T follicular helper cell (primary cell): ENCODE data around the gene TBX15.

Source experiments
- DNase-seq: peaks from one replicate; pipeline ENCODE4 v3.0.0-alpha.2; 2020; ENCODE audit warnings: low read depth

The TBX15 gene

DNA sequence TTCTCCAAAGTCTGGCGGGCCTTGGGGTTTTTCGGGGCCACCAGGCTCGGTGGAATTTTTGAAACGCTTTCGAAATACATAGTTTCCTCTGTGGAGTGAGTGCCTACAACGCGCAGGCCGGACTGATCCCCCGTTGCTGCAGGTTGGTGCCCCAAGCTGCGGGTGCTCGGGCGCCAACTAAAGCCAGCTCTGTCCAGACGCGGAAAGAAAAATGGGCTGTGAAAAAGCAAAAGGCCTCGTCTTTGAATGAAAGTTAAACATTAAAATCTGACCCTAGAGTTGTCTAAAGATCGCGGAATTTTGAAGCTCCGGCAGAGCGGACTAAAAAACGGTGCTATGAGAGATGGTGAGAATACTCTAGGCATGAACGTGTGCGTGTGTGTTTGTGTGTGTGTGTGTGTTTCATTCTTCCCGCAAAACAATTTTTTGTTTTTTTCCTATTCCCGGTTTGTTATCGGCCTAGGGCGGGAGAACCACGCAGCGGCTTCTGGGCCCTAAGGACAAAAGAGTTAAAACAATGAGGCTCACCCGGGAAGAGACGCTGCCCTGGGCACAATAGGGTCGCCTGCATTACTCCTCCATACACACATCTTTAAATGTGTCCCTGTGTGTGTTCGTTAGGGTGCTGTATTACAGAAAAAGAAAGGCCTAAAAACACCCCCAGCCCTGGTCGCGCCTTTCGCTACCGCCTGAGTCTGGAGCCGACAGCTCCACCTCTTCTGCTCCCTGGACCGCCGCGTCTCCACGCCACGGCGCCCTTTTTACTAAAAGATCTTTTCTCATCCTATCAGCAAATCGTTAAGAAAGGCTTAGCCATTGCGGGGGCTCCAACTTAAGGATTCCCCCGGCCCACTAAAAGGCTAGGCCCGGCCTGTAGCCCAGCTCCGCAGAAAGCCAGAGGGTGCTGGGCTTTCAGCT lies 3.2 kb downstream of the TBX15 start:
- DNase-seq = no peak

DNA sequence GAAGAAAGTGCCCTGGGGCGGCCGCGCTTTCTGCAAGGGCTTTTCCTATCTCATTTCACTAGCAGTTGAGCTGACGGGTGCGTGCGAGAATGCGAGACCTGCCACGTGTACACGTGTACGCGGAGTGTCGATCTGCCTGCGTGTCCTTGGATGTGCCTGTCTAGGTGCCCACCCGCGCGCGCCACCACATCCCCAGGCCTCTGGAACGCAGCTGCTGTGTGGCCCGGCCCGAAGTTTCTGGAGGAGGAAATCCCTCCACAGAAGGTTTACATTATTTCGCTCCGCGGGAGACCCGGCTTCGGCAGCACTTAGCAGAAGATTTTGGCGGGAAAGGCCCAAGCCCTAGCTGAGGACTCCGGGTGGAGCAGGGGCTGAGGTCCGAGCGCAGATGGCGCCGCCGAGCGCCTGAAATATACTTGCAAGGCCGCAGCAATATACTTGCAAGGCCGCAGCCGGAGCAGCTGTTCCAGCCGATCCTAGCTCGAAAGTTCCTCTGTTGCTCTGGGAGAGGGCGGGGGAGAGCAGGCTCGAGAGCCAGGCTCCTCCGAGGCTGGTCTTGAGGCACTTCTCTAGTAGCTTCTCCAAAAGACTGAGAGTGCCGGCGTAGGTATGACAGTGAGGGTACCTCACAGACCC lies 3.9 kb downstream of the TBX15 start:
- no peak for DNase-seq

DNA sequence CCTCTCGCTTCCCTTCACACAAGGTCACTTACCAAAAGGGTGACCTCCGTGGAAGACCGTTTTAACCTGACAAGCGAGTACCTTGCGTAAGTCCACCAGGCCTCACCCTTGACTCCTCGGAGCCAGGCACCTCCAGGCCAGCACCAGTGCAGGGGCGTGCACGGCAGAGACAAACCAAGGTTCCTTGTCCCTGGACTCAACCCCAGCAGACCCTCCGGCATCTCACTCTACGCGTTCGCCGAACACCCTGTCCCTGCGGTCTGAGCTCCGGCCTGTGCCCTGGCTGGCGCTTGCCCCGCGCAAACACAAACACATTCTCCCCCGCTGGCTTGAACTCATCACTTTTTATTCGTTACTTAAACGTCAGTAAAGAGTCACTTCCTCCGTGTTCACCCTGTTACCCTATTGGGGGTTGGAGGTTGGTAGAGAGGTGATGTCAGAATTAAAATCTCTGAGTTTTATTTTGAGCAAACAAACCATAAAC lies 4.5 kb downstream of the TBX15 start:
- no peak for DNase-seq

DNA sequence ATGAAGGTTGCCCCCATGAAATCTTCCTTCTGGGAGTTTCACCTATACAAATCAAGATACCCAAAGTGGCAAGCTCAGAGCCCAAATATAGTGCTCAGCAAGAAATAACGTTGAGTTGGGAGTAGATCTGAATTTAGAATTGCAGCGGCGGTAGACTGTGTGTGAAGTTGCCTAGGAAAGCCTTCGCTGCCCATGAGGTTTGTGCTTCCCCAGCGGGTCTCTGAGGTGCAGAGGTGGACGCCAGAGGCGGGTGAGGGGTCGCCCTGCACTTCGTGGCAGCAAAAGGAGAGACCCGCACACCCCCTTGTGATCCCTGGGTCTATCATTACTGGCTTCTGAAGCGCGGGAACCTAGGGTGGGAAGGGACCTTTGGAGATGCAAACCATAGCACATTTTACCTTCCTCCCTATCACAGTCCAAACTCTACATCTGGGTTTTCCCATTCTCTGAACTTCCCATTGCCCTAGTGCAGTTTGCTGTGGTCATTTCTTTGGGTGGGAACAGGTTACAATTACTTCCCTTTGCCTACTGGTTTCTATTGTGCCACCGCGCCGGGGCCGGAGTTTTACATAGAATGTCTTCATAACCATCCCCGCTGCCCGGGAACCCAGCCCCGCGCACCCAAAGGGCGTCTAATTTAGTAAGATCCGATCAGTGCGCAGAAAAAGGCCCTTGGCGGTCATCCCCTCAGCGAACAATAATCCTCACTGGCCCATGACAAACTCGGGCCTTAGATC lies 5.2 kb downstream of the TBX15 start:
- no peak for DNase-seq

DNA sequence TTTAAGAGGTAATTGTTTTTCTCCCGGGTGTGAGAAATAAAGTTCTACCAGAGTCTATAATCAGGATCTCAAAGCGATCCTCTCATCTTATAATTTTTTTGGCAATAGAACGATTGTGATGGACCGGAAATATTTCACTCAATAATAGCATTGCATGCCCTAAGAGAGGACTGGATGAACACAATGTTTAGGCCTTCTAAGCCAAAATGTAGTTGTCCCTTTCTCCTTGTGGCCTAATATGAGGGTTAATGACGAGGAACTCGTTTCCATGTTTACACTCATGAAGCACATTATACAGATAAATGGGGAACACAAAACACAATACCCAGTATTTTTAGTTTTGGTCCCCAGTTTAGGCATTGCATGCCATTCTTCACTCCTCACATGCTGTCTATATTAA lies 5.9 kb downstream of the TBX15 start:
- DNase-seq = no peak

DNA sequence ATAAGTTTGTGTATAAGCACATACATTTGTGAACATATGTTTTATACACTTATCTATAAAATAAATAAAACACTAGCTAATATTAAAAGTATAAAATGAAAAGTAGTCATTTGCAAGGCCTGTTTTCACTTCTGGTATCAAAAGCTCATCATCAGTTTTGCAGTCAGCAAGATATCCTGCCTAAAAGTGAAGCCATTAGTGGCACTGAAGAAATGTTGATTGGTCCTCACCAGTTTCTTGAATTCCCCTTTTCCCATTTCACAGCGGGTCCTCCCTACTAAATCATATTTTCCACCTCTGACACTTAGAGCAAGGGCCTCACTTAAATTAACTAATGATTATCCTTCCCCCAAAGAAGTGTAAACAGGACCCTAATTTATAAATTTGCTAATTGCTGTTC lies 6.7 kb downstream of the TBX15 start:
- DNase-seq = no peak

DNA sequence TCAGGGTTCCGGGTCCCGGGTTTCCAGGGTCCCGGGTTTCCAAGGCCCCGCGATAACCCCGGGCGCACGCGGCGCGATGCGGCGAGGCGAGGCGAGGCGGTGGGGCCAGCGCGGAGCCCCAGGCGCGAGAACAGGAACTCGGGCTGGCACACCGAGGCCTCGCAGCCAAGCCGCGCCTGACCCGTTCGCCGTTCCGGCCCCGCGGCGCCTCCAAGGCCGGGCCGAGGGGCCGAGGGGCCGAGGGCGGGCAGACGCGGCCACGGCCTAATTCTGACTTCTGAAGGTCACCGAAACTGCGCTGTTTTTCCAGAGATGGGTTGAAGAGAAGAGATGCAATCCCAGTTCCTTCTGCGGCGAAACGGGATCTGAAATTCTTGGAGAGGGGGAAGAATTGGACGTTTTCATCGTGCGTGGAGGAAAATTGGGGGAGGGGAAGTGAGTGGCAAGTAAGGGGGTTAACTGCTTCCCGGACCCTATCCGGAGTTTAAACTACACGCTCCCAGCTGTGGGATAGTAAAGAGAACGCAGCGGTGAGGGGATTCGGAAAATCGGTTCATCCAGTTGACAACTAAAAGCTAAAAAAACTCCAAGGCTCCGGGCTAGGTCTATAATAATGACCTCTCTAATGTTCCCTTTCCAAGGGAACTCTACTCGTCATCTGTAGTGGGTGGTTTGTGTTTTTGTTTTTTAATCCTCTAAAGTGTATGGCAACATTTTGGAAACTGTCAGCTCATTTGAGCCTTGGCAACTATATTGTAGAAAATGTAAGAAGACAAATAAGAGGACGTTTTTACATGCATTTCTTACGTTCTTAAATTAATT lies 8.2 kb downstream of the TBX15 start:
- DNase-seq = no peak

DNA sequence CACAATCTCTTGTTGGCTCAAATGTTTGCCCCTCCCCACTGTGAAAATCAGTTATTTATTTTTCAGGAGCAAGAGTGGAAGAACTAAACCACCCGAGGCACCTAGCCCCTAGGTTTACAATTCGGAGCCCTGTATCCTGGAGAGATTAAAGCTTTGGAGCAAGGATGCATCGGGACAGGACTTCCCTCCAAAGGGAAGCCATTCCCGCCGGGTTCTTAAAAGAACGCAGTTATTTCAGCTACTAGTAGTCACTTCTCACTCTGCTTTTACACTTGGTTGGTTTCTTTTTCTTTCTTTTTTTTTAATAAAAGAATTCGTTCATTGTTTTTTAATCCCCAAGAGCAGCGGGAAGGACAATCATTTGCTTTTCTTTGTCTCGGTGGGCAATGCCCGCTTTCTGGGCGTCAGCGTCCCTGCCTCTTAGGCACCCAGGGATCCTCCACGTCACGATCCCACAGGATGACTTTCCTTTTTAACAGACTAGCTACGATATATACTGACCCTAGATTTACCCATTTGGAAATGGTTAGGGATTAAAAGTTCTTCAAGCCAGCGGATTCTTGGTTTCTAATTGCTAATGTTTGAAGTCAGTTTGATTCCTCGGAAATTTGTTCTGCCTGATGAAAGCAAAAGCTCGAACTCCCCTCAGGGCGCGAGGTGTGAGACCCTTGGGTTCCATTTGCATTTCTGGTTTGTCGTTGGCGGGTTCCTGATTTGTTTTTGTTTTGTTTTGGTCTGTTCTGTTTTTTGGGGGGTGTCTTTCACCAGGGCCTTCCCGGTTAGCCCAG lies 9.0 kb downstream of the TBX15 start:
- DNase-seq = no peak

DNA sequence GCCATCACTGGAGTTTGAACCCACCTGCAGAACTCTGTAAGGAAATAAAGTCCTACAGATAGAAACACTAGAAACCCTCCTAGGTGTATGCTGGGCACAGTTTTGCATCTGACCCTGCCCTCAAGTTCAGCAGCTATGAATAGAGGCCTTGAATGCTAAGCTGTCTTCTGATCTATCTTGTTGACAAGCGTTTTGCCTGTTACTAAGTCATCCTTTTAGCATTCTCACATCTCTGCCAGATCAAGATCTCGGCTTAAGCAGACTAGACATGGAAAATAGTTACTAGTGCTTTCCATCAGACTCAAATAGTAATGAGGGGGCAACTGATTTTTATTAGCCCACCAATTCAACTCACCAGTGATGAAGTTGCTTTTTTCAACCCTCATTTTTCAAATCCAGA lies 10.5 kb downstream of the TBX15 start:
- DNase-seq = no peak

DNA sequence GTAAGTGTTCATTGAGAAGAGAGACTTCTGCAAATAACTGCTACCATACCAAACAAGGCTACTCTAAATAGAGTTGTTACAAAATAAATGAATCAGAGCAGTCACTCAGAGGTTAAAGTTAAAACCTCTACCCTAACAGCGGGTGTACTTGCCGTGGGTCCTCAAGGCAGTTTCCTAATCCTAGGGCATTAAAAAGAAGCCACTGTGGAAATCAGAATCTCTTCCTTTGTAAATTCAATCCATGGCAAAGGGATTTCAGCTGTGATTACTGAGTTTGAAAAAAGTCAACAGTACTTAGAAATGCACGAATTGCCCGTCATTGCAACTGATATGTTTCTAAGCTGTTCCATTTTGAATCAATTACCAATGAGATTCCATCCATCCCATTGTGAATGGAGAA lies 13.5 kb downstream of the TBX15 start:
- DNase-seq = no peak

DNA sequence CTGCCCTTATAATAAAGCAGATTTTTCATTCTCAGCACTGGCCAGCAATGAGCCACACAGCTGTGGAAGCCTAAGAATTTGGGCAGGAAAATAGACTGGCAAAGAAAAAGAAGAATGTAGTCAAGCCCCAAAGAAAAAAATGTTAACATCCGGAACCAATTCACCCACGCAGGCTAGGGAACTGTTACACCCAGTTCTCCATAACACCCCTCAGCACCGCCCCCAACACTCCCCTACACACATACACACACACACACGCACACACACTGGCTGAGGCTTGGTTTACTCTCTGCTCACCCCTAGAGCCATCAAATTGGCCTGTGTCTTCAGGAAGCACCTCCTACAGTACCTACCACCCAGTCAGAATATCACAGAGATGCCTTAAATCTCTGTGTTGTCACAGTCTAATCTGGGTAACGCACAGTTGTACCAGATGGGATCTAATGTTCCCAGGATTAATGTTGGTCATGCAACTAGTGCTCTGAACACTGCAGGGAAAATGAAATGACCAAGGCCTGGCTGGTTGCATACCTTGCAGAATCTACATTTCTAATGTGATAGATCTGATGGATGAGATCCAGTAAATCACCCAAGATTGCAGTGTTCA lies 14.5 kb downstream of the TBX15 start:
- no peak for DNase-seq

DNA sequence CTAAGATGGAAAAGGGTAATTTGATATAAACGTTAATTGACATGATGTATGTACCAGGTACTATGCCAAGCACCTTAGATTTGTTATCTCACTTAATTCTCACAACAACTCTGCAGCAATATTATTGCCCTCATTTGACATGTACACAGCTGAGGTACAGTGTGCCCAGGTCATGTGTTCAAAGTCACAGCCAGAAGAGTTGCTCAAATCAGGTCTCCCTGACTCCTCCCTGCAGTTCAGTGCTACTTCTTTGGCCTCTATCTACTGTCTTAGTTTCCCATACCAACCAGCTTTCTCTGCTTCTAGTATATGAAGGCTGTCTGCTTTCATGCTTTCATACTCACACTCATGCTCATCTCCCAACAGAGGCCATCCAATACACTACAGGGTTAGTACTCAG lies 15.1 kb downstream of the TBX15 start:
- DNase-seq = no peak

DNA sequence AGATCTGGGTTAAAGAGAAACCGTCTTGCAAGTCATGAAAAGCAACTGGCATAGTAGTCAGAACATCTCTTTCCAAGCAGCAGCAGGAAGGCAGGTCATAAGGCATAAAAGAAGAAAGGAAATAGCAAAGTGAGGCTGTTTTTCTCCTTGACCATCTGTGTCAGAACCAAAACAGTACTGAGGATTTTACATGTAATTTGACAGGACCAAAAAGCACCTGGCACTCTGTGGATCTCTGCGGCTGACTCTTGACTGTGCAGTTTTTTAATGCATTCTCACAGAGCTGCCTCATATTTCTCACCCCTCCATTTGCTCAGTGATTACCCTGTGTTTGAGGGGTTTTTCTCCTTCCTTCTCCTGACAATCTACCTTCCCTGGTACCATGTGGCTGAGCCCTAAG lies 17.7 kb downstream of the TBX15 start:
- no peak for DNase-seq

DNA sequence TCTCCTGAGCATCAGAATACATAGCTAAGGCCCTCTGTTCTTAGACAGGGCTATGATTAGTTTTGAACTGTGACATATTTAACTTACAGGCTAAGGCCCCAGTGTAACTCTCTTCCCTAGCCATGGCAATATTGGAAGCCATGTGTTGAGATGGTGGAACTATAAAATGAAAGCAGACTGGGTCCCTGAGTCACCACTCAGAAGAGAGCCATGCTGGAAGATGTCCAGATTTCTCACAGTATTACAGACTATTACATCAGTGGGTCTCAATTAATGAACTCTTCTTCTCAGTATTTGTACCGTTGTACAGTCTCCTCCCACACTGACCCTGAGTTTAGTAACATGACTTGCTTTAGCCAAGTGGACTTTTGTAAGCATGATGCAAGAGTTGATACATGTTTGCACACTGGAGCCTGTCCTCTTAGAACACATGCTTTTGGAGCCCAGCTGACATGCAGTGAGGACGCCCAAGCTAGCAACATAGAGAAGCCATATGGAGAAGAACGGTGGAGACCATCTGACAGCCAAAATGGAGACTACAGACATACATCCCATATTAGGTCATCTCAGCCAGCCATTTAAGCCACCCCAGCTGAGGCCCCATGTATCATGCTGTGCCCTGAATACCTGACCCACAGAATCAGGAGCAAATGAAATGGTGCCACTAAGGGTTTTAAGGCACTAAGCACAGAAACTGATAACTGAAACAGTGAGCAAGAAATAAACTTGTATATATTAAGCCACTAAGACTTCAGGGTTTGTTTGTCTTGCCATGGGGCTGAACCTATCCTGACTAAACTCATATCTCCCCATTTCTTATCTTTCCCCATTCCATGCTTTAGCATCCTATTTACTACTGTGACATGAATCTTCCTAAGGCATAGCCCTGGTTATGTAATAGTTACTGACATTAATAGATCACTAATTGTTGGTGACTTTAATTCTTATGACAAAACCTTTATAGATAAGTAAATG lies 24.4 kb downstream of the TBX15 start:
- DNase-seq = no peak

DNA sequence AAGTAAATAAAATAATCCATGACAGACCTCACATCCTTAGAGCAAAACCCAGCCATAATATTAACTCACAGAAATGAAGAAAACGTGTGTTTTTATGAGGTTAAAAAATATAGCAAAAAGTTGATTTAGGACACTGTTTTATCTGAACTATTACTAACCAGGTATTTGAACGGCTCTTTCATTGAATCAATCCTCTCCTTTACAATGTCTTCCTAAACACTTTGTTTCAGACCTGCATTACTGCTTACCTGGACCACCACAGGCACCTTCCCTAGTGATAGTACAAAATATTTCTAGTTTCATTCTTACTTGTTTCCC lies 25.0 kb downstream of the TBX15 start:
- DNase-seq = no peak

DNA sequence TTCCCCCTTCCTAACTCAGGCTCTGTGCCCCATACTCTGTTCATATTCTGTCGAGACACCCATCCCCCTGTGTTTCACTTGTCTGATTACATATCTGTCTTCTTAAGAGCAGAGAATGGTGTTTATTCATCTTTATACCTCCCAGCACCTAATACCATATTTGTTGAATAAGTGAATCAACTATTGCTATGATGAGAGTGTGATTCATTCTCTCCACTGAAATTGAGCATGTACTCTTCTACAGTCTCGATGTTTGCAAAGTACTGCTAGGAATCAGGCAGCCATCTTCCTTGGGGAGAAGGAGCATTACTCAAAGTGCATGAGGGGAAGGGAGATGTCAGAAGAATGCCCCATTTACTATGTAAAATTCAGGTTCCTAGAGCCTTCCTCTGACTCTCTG lies 27.0 kb downstream of the TBX15 start:
- no peak for DNase-seq

DNA sequence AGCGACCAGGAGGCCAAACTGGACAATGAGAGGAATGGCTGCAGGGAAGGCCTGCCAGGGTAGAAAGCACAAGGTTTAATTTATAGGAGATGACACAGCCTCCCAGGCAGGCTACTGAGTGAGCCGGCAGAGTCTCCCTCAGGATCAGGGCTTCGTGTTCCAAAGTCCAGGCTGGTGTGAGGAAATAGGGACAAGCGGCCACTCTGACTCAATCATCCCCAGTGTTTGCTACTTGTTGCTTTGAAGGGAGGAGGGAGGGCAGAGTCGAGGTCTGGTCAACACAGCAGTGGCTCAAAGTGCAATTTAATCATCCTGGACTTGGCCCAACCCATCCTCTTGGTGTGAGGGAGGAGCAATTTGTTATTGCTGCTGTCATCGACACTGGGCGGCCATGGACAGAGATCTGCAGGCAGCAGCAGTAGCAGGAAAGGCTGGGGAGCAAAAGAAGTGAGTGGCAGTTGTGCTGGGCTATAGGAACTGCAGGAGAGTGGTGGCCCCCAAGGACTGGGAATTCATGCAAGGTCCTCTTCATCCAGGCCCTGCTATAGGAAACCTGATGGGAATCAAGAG lies 27.5 kb downstream of the TBX15 start:
- DNase-seq = no peak

DNA sequence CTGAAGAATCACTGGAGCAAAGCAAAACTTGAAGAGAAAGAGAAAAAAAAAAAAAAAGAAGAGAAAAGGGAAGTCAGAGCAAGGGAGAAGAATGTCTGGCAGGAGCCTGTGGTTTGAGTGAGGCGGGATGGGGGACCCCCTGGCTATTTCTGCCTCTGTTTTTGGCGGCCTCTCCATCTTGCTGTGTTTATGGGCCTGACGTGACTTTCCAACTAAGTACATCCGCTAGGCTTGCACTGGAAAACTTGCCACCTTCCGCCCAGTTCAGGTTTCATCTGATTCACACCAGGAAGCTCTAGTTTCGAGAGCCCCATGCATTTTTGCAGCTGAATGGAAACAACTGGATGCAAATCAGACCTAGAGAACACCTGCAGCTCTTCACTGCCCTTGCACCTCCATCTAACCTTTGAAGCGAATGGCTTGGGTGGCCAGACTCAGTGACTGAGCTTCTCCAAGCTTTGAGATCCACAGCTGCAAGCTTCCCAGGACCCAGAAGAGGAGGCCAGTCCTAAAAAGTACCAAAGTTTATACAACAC lies 28.0 kb downstream of the TBX15 start:
- no peak for DNase-seq
